Right ventricle myocardium inferior (tissue), 1 donor: ENCODE data around the gene PEX10. TPM values are rescaled to one million over a fixed set of nuclear protein-coding genes. Genes with fewer than 3 reads are reported as not detected.

ENCODE experiments used
- ATAC-seq: fragments of 200-7000 bp; cut with Tn5 transposase; one replicate; pipeline ENCODE4 v1.9.1; 2020; ENCODE audit warnings: mild to moderate bottlenecking, moderate library complexity
- DNase-seq: peaks from one replicate; pipeline ENCODE4 v3.0.0; 2021; ENCODE audit errors: missing footprints
- intact Hi-C: fragments of 100-400 bp; cut with DNase I; formaldehyde crosslinking; loops from one replicate; pipeline ENCODE4 v1.11.0; 2022
- total RNA-seq: library from RNA; stranded (reverse); fragmentation: NEBNext Ultra II Directional; extraction: Animal tissue kit (Norgen Biotek cat#: 25700); gene quantifications from one replicate; pipeline ENCODE4 v1.2.1, GENCODE V29; 2021
- donor health status: DM: no; HTN: yes; CAD: no; lungs with severe emphysema.

The PEX10 gene
- total RNA-seq, 1 donor from 2014 or later = 14.5 TPM

DNA sequence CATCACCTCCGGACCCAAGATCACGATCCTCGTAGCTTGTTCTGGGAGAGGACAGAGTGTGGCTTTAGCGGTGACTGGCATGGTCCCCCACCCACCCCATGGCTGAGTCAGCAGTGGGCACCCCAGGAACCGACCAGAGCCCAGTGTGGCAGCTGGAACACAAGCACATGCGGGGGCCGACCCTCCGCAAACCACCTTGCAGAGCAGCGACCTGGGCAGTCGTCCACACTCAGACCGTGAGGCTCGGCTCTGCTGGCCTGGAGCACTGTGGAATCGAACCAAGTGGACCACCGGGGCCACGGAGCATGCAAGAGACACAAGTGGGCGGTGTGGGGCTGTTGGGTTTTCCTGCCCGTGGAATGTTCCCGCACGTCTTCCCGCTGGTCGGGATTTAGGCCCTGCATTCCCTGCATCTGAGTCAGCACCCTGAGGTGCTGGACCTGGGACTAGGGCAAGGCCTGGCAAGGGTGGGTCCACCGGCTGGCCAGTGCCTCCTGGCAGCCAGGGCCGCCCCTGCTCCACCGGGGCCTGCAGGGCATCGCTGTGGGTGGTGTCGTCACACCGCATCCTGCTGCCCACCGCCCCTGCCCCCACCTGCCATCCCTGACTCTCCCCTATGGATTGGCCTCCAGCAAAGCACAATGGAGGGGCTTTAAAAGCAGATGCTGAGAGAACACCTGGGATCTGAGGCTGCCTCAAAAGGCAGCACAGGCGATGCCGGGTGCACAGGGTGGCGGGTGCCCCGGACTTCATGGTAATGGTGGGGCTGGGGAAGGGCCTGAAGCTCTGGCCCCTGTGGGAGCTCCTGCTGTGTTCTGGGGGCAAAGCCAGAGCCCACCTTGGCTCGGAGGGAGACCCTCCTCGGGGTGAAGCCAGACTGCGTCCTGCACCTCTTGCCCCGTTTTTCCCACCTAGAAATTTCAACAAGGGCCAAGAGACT is 39.5 kb downstream of the PEX10 start:
- no peak for ATAC-seq
- intact Hi-C loops = no loop called here
- peak; percentile 47 for DNase-seq

- DNase-seq = no peak
- intact Hi-C loops = no loop called here
- no peak for ATAC-seq
These were observed 44.2 kb downstream of the PEX10 start for GRCh38 chr1:2368053-2368744.

DNA sequence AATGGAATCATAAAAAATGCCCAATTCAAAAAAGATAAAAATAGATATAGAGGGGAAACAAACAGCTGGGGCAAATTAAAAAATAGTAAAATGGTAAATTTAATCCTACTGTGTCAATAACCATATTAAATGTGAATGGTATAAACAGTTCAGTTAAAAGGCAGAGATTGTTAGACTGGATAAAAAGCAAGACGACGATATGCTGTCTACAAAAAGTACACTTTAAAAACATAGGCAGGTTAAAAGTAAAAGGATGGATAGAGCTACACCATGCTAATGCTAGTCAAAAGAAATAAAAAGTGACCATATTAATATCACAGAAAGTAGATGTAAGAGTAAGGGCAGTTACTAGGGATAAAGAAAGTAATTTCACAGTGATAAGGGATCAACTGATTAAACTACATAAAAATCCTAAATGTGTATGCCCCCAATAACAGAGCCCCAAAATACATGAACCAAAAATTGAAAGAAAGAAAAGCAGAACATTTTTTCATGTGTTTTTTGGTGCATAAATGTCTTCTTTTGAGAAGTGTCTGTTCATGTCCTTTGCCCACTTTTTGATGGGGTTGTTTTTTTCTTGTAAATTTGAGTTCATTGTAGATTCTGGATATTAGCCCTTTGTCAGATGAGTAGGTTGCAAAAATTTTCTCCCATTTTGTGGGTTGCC is 48.4 kb downstream of the PEX10 start:
- DNase-seq (no peak), ATAC-seq (no peak)
- intact Hi-C loops = no loop called here

DNA sequence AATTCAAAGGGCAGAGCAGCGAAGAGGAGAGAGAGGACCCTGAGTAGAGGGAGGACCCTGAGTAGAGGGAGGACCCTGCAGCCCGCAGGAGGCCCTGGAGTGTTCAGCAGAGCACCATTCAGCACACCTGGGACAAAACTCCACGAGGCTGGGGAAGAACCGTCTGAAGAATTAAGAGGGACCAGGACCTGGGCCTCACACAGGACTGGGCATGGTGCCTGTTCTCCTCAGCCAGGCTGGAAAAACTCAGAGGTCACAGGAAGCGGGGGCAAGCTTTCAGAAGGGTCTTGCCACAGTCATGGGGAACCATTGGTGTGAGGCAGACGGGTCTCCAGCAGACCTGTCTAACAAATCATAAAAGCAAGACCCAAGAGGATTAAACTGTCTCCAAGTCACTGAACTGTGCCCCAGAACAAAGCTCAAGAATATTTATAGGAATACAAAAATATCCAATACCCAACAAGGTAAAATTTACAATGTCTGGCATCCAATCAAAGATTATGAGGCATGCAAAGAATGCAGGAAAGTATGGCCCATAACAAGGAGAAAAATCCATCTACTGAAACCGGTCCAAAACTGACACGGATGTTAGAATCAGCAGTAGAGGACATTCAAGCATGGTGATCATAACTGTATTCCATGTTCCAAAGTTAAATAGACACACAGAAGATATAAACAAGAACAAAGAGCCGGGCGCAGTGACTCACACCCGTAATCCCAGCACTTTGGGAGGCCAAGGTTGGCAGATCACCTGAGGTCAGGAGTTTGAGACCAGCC is 51.6 kb downstream of the PEX10 start:
- intact Hi-C loops = no loop called here
- ATAC-seq (no peak), DNase-seq (no peak)

DNA sequence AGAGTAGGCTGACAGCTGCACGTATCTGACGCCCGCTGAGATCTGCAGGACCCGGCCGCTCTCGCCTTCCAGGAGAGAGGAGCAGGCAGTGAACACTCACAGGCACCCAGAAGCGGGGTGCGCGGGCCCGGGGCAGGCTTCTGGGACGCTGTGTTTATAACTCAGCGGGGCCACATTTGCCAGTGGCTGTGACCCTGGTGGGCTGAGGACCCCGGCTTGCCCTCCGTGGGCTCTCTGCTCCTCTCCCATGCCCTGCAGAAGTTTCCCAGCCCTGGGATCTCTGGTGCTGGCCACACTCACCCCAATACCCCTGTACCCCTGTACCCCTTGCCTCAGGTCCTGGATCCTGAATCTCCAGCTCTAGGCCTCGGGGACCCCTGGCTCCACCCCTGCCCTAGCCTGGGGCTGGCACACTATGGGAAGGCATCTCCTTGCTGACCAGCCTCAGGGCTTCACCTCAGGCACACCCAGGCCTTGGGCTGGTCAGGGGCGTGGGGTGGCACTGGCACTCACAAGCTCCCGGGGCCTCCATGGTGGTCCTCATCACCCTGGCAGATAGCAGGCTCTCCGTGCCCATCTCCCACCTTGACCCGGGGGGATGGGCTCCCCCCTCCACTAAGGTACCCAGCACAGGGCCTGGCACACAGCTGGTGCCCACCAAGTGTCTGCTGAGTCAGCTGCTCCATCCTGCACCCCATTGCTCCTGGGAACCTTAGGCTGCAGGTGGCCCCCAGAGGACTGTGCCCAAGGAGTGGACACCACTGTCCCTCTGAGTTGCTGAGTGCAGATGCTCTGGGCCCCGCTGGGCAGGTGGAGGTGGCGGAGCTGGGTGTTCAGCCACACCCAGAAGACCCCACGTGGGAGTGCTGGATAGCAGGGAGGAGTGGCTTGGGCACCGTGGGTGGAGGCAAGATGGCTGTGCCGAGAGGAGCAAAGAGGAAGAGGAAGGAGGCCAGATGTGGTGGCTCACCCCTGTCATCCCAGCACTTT is 53.4 kb downstream of the PEX10 start:
- DNase-seq (peak; percentile 65), ATAC-seq (no peak)
- intact Hi-C loops = no loop called here

GRCh38 chr1:2358072-2358471 is 54.3 kb downstream of the PEX10 start:
- DNase-seq (peak; percentile 32), ATAC-seq (no peak)
- intact Hi-C loops = no loop called here

DNA sequence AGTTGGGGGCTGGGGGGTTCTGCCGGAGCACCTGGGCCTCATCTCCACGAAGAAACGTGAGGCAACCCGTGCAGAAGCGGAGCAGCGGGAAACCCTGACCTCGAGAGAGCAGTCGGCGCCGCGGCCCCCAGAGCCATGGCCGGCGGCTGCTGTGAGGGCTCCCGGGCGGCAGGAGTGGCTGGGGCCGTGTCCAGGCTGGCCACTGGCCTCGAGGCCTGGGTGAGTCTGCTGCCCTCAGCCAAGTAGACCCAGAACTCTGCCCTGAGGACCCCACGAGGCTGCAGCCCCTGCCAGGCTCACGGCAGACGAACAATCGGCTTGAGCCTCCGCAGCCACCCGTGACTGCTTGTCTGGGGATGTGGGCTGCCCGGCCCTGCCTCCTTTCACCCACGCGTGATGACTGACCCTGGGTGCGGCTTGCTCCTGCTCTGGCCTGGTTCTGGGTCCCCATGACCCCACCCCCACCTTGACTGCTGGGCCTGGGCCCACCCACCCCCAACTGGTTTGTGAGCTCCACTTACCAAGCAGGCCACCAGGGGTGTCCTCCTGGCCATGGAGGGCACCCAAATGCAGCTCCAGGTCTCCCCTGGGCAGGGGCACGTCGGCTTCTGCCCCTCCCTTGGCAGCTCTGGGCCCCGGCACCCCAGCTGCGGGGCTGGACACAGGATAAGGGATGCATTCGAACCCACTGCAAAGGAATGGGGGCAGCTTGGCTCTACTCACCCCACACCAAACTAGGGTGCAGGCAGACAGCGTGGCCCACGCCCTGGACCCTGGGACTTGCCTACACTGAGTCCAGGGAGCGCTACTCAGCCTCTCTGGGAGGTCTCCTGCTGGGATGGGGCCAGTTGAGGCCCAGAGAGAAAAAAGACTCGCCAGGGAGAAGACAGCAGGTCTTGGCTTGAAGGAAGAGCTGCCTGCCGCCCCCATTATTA is 55.2 kb downstream of the PEX10 start:
- DNase-seq = peak; percentile 51
- intact Hi-C loops = no loop called here
- no peak for ATAC-seq

DNA sequence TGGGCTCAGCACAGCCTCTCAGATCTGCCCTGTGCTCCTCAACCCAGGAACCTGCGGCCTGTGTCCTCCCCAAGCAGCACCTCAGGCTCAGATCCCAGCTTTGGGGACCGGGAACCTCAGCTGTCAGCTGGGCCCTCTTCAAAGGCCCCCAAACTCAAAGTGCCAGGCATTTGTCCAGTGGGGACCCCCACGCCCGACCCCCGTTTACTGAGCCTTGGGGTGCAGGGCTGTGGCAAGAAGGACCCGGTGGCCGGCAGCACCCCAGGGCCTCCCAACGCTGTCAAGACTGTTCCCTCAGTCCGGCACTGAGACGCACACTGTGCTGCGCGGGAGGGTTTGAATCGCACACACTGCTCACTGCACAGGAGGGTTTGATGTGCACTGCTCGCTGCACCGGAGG is 56.0 kb downstream of the PEX10 start:
- intact Hi-C loops = no loop called here
- DNase-seq (peak; percentile 44), ATAC-seq (no peak)

DNA sequence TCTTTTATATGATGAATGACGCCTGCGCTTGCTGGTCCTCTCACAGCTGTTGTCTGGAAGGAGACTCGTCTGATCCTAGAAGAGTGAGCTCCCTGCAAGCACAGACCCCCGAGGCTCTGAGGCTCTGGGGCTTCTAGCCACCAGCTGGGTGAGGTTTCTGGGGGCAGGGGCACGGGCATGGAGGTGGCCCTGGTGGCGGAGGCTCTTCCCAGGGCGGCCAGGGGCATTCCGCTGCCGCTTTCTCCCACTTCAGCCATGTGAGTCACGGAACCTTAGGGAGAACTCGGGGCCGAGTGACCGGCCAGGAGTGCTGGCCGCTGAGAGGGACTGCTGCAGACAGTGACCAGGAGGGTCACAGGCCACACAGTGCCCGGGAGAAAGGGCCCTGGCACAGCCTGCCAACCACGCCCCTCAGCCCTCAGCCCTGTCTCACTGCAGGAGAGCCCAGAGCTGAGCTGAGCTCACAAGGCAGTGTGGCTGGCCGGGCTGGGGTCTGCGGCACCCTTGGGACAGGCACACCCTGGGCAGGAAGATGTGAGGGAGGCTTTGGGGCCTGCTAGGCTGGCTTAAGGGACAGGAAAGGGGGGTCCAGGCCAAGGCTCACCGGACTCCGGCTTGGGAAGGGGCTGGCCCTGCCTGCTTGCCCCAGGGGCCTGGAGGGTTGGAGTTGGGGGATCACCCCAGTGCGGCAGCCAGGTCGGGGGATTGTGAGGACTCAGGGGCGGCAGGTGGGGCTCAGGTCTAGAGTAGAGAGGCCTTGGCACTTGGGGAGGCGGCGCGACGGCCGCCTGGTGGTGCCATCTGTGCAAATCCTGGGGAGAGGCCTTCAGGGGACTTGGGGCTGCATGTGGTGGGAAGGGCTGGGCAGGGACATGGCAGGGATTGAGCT is 56.7 kb downstream of the PEX10 start:
- DNase-seq = peak; percentile 66

DNA sequence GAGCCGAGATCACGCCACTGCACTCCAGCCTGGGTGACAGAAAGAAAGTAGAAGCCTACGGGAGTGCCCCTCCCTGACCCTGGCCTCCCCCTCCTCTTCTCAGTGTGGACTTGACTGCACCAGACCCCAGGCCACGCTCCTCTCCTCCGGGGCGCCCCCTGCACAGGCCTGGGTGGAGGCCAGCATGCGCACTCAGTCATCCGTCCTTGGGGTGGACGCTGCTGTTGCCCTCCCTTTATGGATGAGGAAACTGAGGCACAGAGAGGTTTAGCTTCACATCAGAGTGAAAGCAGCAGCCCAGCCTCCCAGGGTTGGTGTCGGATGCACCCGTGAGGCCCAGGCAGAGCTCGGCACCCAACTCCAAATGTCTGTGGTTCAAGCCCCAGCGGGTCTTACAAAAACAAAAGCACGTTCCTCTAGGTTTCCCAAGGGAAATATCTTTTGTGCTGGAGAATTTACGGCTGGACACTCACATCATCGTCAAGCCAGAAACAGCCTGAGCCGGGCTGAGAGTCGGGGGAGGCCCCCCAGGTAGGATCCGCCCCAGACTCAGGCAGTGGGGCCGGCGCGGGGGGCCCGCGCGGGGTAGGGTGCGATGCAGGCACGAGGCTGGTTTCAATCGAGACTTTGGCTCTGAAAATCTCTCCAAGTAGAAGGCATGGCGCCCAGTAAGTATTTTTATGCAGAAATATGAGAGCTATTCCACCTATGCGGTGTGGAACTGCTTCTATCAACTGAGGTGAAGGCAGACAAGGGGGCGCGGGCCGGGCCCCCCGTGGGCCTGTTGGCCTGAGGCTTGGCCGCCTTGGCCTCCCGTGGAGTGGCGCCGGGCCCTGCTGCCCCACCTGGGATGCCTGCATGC is 57.6 kb downstream of the PEX10 start:
- no peak for ATAC-seq
- intact Hi-C loops = no loop called here

More for the DNA sequence above, 56.7 kb downstream of the PEX10 start:
- no peak for ATAC-seq
- intact Hi-C loops = no loop called here

More for the DNA sequence above, 57.6 kb downstream of the PEX10 start:
- DNase-seq = peak; percentile 39

Other genes starting within 250 kb of the PEX10 start
- 43.9 TPM for gene FAAP20, start 217.8 kb downstream of the PEX10 start, total RNA-seq
- gene SKI, start 184.2 kb downstream of the PEX10 start, total RNA-seq = 38.5 TPM
- 4.9 TPM for gene MORN1, start 21.0 kb downstream of the PEX10 start, total RNA-seq
- gene RER1, start 20.7 kb downstream of the PEX10 start, total RNA-seq = 85.8 TPM
- gene PLCH2, start 63.7 kb upstream of the PEX10 start, total RNA-seq = 0.46 TPM
- gene PANK4, start 114.0 kb upstream of the PEX10 start, total RNA-seq = 46.4 TPM
- gene HES5, start 117.7 kb upstream of the PEX10 start, total RNA-seq = 1.3 TPM
- 15.7 TPM for gene TNFRSF14, start 143.8 kb upstream of the PEX10 start, total RNA-seq
- 12.2 TPM for gene PRXL2B, start 174.2 kb upstream of the PEX10 start, total RNA-seq
- gene MMEL1, start 220.5 kb upstream of the PEX10 start, total RNA-seq = 0.35 TPM